ENCODE results near the gene ZNF846.

Gene ZNF846

GRCh38 chr19:9757544-9758501, 10.7 kb downstream of the ZNF846 start:
- H3F3A ChIP-seq (ENCODE audit: insufficient read depth), result no peaks in the 10 kb centered on the region
- H3K27ac ChIP-seq (ENCODE audit: low read depth, low read length), result no peak overlapping the region
- no peaks in the 10 kb centered on the region for H3K79me2 ChIP-seq (ENCODE audit: insufficient read depth, low read length)
- H3K27me3 ChIP-seq (ENCODE audit: low read length), result no peaks in the 10 kb centered on the region
- H3K4me2 ChIP-seq (ENCODE audit: low read depth, low read length, poor library complexity, severe bottlenecking), result no peak overlapping the region
- no peak overlapping the region for H3K4me3 ChIP-seq (ENCODE audit: insufficient read depth, low read length, poor library complexity, severe bottlenecking)
- TF ChIP-seq EZH2phosphoT487 (conservative IDR thresholded peaks at IDR 0.05; ENCODE audit: low read length), result no peak
- TF ChIP-seq, protein P1, sequence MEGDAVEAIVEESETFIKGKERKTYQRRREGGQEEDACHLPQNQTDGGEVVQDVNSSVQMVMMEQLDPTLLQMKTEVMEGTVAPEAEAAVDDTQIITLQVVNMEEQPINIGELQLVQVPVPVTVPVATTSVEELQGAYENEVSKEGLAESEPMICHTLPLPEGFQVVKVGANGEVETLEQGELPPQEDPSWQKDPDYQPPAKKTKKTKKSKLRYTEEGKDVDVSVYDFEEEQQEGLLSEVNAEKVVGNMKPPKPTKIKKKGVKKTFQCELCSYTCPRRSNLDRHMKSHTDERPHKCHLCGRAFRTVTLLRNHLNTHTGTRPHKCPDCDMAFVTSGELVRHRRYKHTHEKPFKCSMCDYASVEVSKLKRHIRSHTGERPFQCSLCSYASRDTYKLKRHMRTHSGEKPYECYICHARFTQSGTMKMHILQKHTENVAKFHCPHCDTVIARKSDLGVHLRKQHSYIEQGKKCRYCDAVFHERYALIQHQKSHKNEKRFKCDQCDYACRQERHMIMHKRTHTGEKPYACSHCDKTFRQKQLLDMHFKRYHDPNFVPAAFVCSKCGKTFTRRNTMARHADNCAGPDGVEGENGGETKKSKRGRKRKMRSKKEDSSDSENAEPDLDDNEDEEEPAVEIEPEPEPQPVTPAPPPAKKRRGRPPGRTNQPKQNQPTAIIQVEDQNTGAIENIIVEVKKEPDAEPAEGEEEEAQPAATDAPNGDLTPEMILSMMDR (IDR thresholded peaks at IDR 0.05; ENCODE audit: insufficient read depth, low read length, poor library complexity, severe bottlenecking), result no peak
- H4K20me1 ChIP-seq (ENCODE audit: low read depth, low read length), result no peaks in the 10 kb centered on the region
- H2AFZ ChIP-seq (ENCODE audit: low read depth, low read length, severe bottlenecking), result no peak overlapping the region
- H3K9me3 ChIP-seq (ENCODE audit: insufficient read depth, low read length), result peaks cover 24% of the 10 kb centered on the region; the same call in 1 of the 2 replicates
- peaks cover 22% of the 10 kb centered on the region for H3K36me3 ChIP-seq (ENCODE audit: low read length)
- H3K9ac ChIP-seq (ENCODE audit: low read length), result no peak overlapping the region
- no peaks in the 10 kb centered on the region for H3K9me2 ChIP-seq (replicated peaks; ENCODE audit: insufficient read depth, low read length)

- H3K9me2 ChIP-seq (replicated peaks; ENCODE audit: insufficient read depth, low read length), result no peaks in the 10 kb centered on the region
- H3F3A ChIP-seq (ENCODE audit: insufficient read depth), result no peaks in the 10 kb centered on the region
- peaks cover 8% of the 10 kb centered on the region for H3K36me3 ChIP-seq (ENCODE audit: low read length)
- H3K9me3 ChIP-seq (ENCODE audit: insufficient read depth, low read length), result peaks cover 16% of the 10 kb centered on the region; the same call in 1 of the 2 replicates
- H4K20me1 ChIP-seq (ENCODE audit: low read depth, low read length), result no peaks in the 10 kb centered on the region
- H3K79me2 ChIP-seq (ENCODE audit: insufficient read depth, low read length), result no peaks in the 10 kb centered on the region
- no peak overlapping the region for H2AFZ ChIP-seq (ENCODE audit: low read depth, low read length, severe bottlenecking)
- no peak overlapping the region for H3K4me3 ChIP-seq (ENCODE audit: insufficient read depth, low read length, poor library complexity, severe bottlenecking)
- H3K9ac ChIP-seq (ENCODE audit: low read length), result no peak overlapping the region
- TF ChIP-seq, protein P1 (IDR thresholded peaks at IDR 0.05; ENCODE audit: insufficient read depth, low read length, poor library complexity, severe bottlenecking), result no peak
- no peak for TF ChIP-seq EZH2phosphoT487 (conservative IDR thresholded peaks at IDR 0.05; ENCODE audit: low read length)
- no peak overlapping the region for H3K4me2 ChIP-seq (ENCODE audit: low read depth, low read length, poor library complexity, severe bottlenecking)
- H3K27ac ChIP-seq (ENCODE audit: low read depth, low read length), result no peak overlapping the region
- H3K27me3 ChIP-seq (ENCODE audit: low read length), result no peaks in the 10 kb centered on the region
These were observed 15.7 kb downstream of the ZNF846 start for GRCh38 chr19:9752701-9753443.

- no peaks in the 10 kb centered on the region for H4K20me1 ChIP-seq (ENCODE audit: low read depth, low read length)
- no peaks in the 10 kb centered on the region for H3K9me2 ChIP-seq (replicated peaks; ENCODE audit: insufficient read depth, low read length)
- H3K9me3 ChIP-seq (ENCODE audit: insufficient read depth, low read length), result peaks cover 1% of the 10 kb centered on the region; the same call in 1 of the 2 replicates
- H3K9ac ChIP-seq (ENCODE audit: low read length), result no peak overlapping the region
- no peaks in the 10 kb centered on the region for H3K79me2 ChIP-seq (ENCODE audit: insufficient read depth, low read length)
- H3K4me2 ChIP-seq (ENCODE audit: low read depth, low read length, poor library complexity, severe bottlenecking), result no peak overlapping the region
- TF ChIP-seq, protein P1 (IDR thresholded peaks at IDR 0.05; ENCODE audit: insufficient read depth, low read length, poor library complexity, severe bottlenecking), result no peak
- no peak for TF ChIP-seq EZH2phosphoT487 (conservative IDR thresholded peaks at IDR 0.05; ENCODE audit: low read length)
- H3K36me3 ChIP-seq (ENCODE audit: low read length), result no peaks in the 10 kb centered on the region
- no peaks in the 10 kb centered on the region for H3F3A ChIP-seq (ENCODE audit: insufficient read depth)
- H2AFZ ChIP-seq (ENCODE audit: low read depth, low read length, severe bottlenecking), result no peak overlapping the region
- H3K4me3 ChIP-seq (ENCODE audit: insufficient read depth, low read length, poor library complexity, severe bottlenecking), result no peak overlapping the region
- H3K27me3 ChIP-seq (ENCODE audit: low read length), result no peaks in the 10 kb centered on the region
- no peak overlapping the region for H3K27ac ChIP-seq (ENCODE audit: low read depth, low read length)
These were observed 17.1 kb downstream of the ZNF846 start for GRCh38 chr19:9751446-9751845.

Measured in SU-DHL-6 (cell line).